Trophoblast cell (in vitro differentiated cells and primary cell): Measurements from ENCODE around the gene ASCL4.

Source experiments
- DNase-seq, 2 donors: peaks; one replicate each; pipeline ENCODE4 v3.0.0-alpha.2; 2016
- H2AFZ ChIP-seq: 2 replicates; pipeline ENCODE4 v1.6.1; 2013; ENCODE audit warnings: low read length, moderate library complexity, mild to moderate bottlenecking; ENCODE audit not compliant: insufficient read depth, poor library complexity
- H2AK5ac ChIP-seq: 2 replicates; pipeline ENCODE4 v1.6.1; 2013; ENCODE audit warnings: mild to moderate bottlenecking, low read length
- H2BK120ac ChIP-seq: 2 replicates; pipeline ENCODE4 v1.6.1; 2013; ENCODE audit warnings: low read length, mild to moderate bottlenecking, moderate library complexity; ENCODE audit not compliant: insufficient read depth, poor library complexity
- H2BK12ac ChIP-seq: 2 replicates; pipeline ENCODE4 v1.6.1; 2013; ENCODE audit warnings: mild to moderate bottlenecking, low read length, moderate library complexity
- H2BK5ac ChIP-seq: 2 replicates; pipeline ENCODE4 v1.6.1; 2013; ENCODE audit warnings: low read length, low read depth, moderate library complexity, mild to moderate bottlenecking; ENCODE audit not compliant: poor library complexity
- H3K14ac ChIP-seq: 2 replicates; pipeline ENCODE4 v1.6.1; 2013; ENCODE audit warnings: mild to moderate bottlenecking, low read length
- H3K18ac ChIP-seq: 2 replicates; pipeline ENCODE4 v1.6.1; 2013; ENCODE audit warnings: mild to moderate bottlenecking, low read length
- H3K23ac ChIP-seq: 2 replicates; pipeline ENCODE4 v1.6.1; 2013; ENCODE audit warnings: low read length
- H3K27ac ChIP-seq: 2 replicates; pipeline ENCODE4 v1.5.1; 2013; ENCODE audit warnings: low read depth, mild to moderate bottlenecking, inconsistent platforms, low read length, moderate library complexity
- H3K27me3 ChIP-seq: 2 replicates; pipeline ENCODE4 v1.6.1; 2013; ENCODE audit warnings: inconsistent platforms, mild to moderate bottlenecking, low read length, moderate library complexity; ENCODE audit not compliant: insufficient read depth
- H3K36me3 ChIP-seq, 2 experiments: 1 replicate in 1 of 2; 2 replicates in 1 of 2; pipeline ENCODE4 v1.6.1; 2013; ENCODE audit warnings: low read length in 2 of 2, mild to moderate bottlenecking in 2 of 2, moderate library complexity in 1 of 2; ENCODE audit not compliant: insufficient read depth in 2 of 2, control insufficient read depth in 1 of 2
- H3K4ac ChIP-seq: 2 replicates; pipeline ENCODE4 v1.6.1; 2013; ENCODE audit warnings: low read depth, mild to moderate bottlenecking, low read length, moderate library complexity
- H3K4me1 ChIP-seq, 2 experiments: 1 replicate in 1 of 2; 2 replicates in 1 of 2; pipeline ENCODE4 v1.6.1; 2013; ENCODE audit warnings: low read length in 2 of 2, mild to moderate bottlenecking in 2 of 2, moderate library complexity in 1 of 2; ENCODE audit not compliant: insufficient read depth in 2 of 2, control insufficient read depth in 1 of 2
- H3K4me2 ChIP-seq: 2 replicates; pipeline ENCODE4 v1.6.1; 2013; ENCODE audit warnings: inconsistent platforms, mild to moderate bottlenecking, low read length, moderate library complexity
- H3K4me3 ChIP-seq: 2 replicates; pipeline ENCODE4 v1.5.1; 2013; ENCODE audit warnings: mild to moderate bottlenecking, low read depth, low read length, inconsistent platforms
- H3K79me1 ChIP-seq: one replicate; pipeline ENCODE4 v1.6.1; 2013; ENCODE audit warnings: low read length
- H3K79me2 ChIP-seq: 2 replicates; pipeline ENCODE4 v1.6.1; 2013; ENCODE audit warnings: low read length, mild to moderate bottlenecking; ENCODE audit not compliant: control insufficient read depth, insufficient read depth, poor library complexity
- H3K9ac ChIP-seq: 2 replicates; pipeline ENCODE4 v1.6.1; 2013; ENCODE audit warnings: mild to moderate bottlenecking, low read length
- H3K9me3 ChIP-seq: 2 replicates; pipeline ENCODE4 v1.6.1; 2013; ENCODE audit warnings: low read depth, mild to moderate bottlenecking, control low read depth, inconsistent platforms, low read length; ENCODE audit not compliant: insufficient read depth
- H4K12ac ChIP-seq: 2 replicates; pipeline ENCODE4 v1.6.1; 2013; ENCODE audit warnings: low read depth, mild to moderate bottlenecking, low read length, moderate library complexity
- H4K8ac ChIP-seq: 2 replicates; pipeline ENCODE4 v1.6.1; 2013; ENCODE audit warnings: low read depth, mild to moderate bottlenecking, low read length, moderate library complexity
- H4K91ac ChIP-seq: one replicate; pipeline ENCODE4 v1.6.1; 2013; ENCODE audit warnings: low read depth, mild to moderate bottlenecking, low read length, moderate library complexity
- WGBS: extraction: QIAGEN DNeasy Blood & Tissue Kit; methylation state at CpG from one replicate; pipeline ENCODE4 v1.1.7; 2013; ENCODE audit warnings: missing lambda C conversion rate; ENCODE audit not compliant: insufficient read length, insufficient coverage; ENCODE audit errors: extremely low coverage; 5-methylcytosine and 5-hydroxymethylcytosine counted together

ASCL4 gene

DNA sequence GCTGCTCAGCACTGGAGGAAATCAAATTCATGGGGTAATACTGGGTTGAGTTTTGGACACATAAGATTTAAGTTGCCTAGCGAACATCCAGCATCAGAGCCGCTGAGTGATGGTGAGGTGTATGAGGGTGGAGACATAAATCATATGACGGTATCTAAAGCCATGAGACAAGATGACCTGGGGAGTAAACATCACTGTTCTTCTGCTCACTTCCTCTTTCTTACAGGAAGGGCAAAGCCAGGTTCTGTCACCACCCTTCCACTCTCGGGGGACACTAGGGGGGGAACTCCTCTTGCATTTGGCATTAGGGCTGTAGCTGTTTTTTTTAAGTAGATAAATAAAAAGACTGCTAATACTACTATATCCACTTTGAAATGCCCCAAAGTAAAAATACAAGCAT lies 37.6 kb upstream of the ASCL4 start:
- Histone ChIP-seq H3K14ac (no peak overlapping the region), H3K36me3 (peaks cover 21 to 51% of the 10 kb centered on the region in 2 experiments), H3K4ac (no peak overlapping the region), H3K79me2 (no peaks in the 10 kb centered on the region), H3K9me3 (no peaks in the 10 kb centered on the region), H2AFZ (no peak overlapping the region), H3K23ac (no peak overlapping the region), H3K27me3 (no peaks in the 10 kb centered on the region), H2BK5ac (no peak overlapping the region), H3K27ac (no peak overlapping the region), H4K91ac (no peak overlapping the region), H3K18ac (no peak overlapping the region), H4K8ac (no peak overlapping the region), H4K12ac (no peak overlapping the region), H3K4me1 (no peaks in the 10 kb centered on the region), H2BK120ac (no peak overlapping the region), H3K4me3 (no peak overlapping the region), H3K9ac (no peak overlapping the region), H3K4me2 (no peak overlapping the region), H3K79me1 (no peaks in the 10 kb centered on the region), H2BK12ac (no peak overlapping the region), H2AK5ac (no peak overlapping the region)
- no CpG with 5 or more reads among the region's 4 CpGs for WGBS
- no peak for DNase-seq

DNA sequence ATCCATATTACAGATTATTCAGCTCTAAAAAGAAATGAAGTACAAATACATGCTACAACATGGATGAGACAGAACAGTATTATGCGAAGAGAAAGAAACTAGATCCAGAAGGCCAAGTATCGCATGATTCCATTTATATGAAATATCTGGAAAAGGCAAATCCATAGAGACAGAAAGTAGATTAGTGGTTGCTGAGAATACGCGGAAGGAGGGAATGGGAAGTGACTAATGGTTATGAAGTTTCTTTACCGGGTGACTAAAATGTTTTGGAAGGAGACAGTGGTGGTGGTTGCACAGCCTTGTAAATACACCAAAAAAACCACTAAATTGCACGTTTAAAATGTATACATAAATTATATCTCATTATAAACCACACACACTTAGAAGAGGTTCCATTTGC lies 26.0 kb upstream of the ASCL4 start:
- Histone ChIP-seq H3K36me3 (peaks cover 36 to 39% of the 10 kb centered on the region in 2 experiments), H3K18ac (no peak overlapping the region), H4K91ac (no peak overlapping the region), H2AFZ (no peak overlapping the region), H2BK5ac (no peak overlapping the region), H3K27me3 (no peaks in the 10 kb centered on the region), H4K12ac (no peak overlapping the region), H2BK12ac (no peak overlapping the region), H3K4me3 (no peak overlapping the region), H3K79me1 (no peaks in the 10 kb centered on the region), H3K14ac (no peak overlapping the region), H3K4me2 (no peak overlapping the region), H3K9ac (no peak overlapping the region), H3K4ac (no peak overlapping the region), H3K23ac (no peak overlapping the region), H4K8ac (no peak overlapping the region), H2AK5ac (no peak overlapping the region), H3K9me3 (no peaks in the 10 kb centered on the region), H3K79me2 (no peaks in the 10 kb centered on the region), H3K4me1 (no peaks in the 10 kb centered on the region), H3K27ac (no peak overlapping the region), H2BK120ac (no peak overlapping the region)
- DNase-seq = no peak
- no CpG with 5 or more reads among the region's 6 CpGs for WGBS

DNA sequence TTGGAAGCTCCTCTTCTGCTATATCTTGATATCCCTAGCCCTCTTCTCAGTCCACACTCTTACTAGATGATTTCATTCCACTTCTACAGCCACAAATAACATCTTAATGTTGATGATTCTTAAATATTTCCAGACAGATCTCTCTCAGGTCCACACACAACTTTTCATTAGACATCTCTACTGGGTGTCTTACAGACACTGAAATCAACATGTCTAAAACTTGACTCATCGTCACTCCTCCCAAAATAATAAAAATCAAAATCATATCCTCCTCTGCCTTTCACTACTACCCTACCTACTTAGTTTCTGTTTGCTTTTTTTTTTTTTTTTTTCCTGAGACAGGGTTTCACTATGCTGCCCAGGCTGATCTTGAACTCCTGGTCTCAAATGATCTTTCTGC lies 25.4 kb upstream of the ASCL4 start:
- no peak overlapping the region for H2AK5ac ChIP-seq
- H3K18ac ChIP-seq = no peak overlapping the region
- H4K8ac ChIP-seq = no peak overlapping the region
- H4K91ac ChIP-seq = no peak overlapping the region
- H4K12ac ChIP-seq = no peak overlapping the region
- H3K4me2 ChIP-seq = no peak overlapping the region
- H3K79me1 ChIP-seq = no peaks in the 10 kb centered on the region
- H3K27me3 ChIP-seq = no peaks in the 10 kb centered on the region
- no peak overlapping the region for H2BK120ac ChIP-seq
- no peak overlapping the region for H2BK12ac ChIP-seq
- H3K79me2 ChIP-seq = no peaks in the 10 kb centered on the region
- no peak for DNase-seq
- H2AFZ ChIP-seq = no peak overlapping the region
- H3K9ac ChIP-seq = no peak overlapping the region
- no peak overlapping the region for H3K14ac ChIP-seq
- H3K23ac ChIP-seq = no peak overlapping the region
- 100% methylated on average over 1 of the region's 1 CpG for WGBS
- H3K4ac ChIP-seq = no peak overlapping the region
- no peaks in the 10 kb centered on the region for H3K4me1 ChIP-seq
- H3K27ac ChIP-seq = no peak overlapping the region
- no peak overlapping the region for H3K4me3 ChIP-seq
- H3K9me3 ChIP-seq = no peaks in the 10 kb centered on the region
- peaks cover 34 to 38% of the 10 kb centered on the region in 2 experiments for H3K36me3 ChIP-seq
- no peak overlapping the region for H2BK5ac ChIP-seq

DNA sequence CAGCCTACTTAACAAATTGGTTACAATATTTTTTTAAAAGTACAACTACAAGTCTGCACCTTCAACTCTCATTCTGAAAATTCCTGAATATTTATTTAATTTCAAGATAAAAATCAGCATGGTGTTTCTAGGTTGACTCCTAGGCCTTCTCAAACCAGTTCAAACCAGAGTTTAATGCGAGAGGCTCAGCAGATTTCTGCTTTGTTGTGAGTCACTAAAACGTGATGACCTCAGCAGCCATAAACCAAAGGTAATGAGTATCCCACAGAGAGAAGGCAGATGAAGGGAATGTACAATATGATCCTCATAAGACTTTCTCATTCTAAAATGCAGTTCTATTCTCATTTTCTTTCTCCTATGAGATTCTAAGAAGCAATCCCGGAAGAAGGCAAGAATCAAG lies 15.1 kb upstream of the ASCL4 start:
- H2BK5ac ChIP-seq = no peak overlapping the region
- peaks cover 12% of the 10 kb centered on the region for H3K79me2 ChIP-seq
- peaks cover 9% of the 10 kb centered on the region for H3K79me1 ChIP-seq
- no peak overlapping the region for H2AFZ ChIP-seq
- H3K4ac ChIP-seq = no peak overlapping the region
- no peak overlapping the region for H4K12ac ChIP-seq
- H3K27me3 ChIP-seq = no peaks in the 10 kb centered on the region
- no peak overlapping the region for H4K91ac ChIP-seq
- H3K9me3 ChIP-seq = no peaks in the 10 kb centered on the region
- no peak overlapping the region for H2BK120ac ChIP-seq
- DNase-seq = peak in 1 of 2 donors; percentile 36
- H3K27ac ChIP-seq = no peak overlapping the region
- H3K14ac ChIP-seq = no peak overlapping the region
- no peak overlapping the region for H2AK5ac ChIP-seq
- WGBS = no CpG with 5 or more reads among the region's 3 CpGs
- peaks cover 16 to 17% of the 10 kb centered on the region in 2 experiments for H3K36me3 ChIP-seq
- no peak overlapping the region for H3K18ac ChIP-seq
- no peak overlapping the region for H4K8ac ChIP-seq
- no peak overlapping the region for H2BK12ac ChIP-seq
- H3K4me2 ChIP-seq = peak overlapping the region; percentile 97
- no peak overlapping the region for H3K23ac ChIP-seq
- no peak overlapping the region for H3K9ac ChIP-seq
- H3K4me3 ChIP-seq = no peak overlapping the region
- H3K4me1 ChIP-seq = peaks cover 7 to 8% of the 10 kb centered on the region in 2 experiments
